HK-2 (cell line): ENCODE results near the gene ENTPD7.
"Not testable (repeated sequence)": the region's sequence is repeated elsewhere in the genome, so short reads cannot be mapped to it uniquely, and the experiment has no call there.

Experiments used
- DNase-seq: peaks from one replicate; pipeline ENCODE4 v3.0.0-alpha.2; 2018; ENCODE audit not compliant: unreplicated experiment

Gene ENTPD7

GRCh38 chr10:99685597-99685967 is 26.3 kb downstream of the ENTPD7 start:
- DNase-seq: no peak

GRCh38 chr10:99689461-99689860 is 30.2 kb downstream of the ENTPD7 start:
- DNase-seq: no peak

- no peak for DNase-seq
Observed at GRCh38 chr10:99693933-99694583, 34.7 kb downstream of the ENTPD7 start.

- no peak for DNase-seq
Observed at GRCh38 chr10:99695761-99696160, 36.5 kb downstream of the ENTPD7 start.

- no peak for DNase-seq
Observed at GRCh38 chr10:99698504-99699080, 39.3 kb downstream of the ENTPD7 start.

GRCh38 chr10:99700649-99701048 is 41.3 kb downstream of the ENTPD7 start:
- DNase-seq: no peak

- no peak for DNase-seq
Observed at GRCh38 chr10:99708428-99709012, 49.2 kb downstream of the ENTPD7 start.

GRCh38 chr10:99709480-99710229 is 50.3 kb downstream of the ENTPD7 start:
- DNase-seq: no peak

GRCh38 chr10:99711129-99711719 is 51.9 kb downstream of the ENTPD7 start:
- no peak for DNase-seq

GRCh38 chr10:99714446-99714845 is 55.1 kb downstream of the ENTPD7 start:
- no peak for DNase-seq

- DNase-seq: no peak
Observed at GRCh38 chr10:99720387-99720786, 61.1 kb downstream of the ENTPD7 start.

GRCh38 chr10:99730026-99730425 is 70.7 kb downstream of the ENTPD7 start:
- DNase-seq: peak; percentile 33

- DNase-seq: no peak
Observed at GRCh38 chr10:99731306-99732032, 72.2 kb downstream of the ENTPD7 start.

GRCh38 chr10:99732033-99732842 is 72.9 kb downstream of the ENTPD7 start, which contains the start of the genes COX15 and CUTC:
Gene COX15, minus strand, starts transcription at chr10:99732127. Its CDS starts 78 bp downstream, at chr10:99732049.
Gene CUTC, plus strand, starts transcription at chr10:99732234. Its CDS starts 115 bp downstream, at chr10:99732349.
- peak; percentile 98 for DNase-seq

GRCh38 chr10:99733366-99733765 is 74.1 kb downstream of the ENTPD7 start:
- DNase-seq: no peak

- DNase-seq: not testable (repeated sequence)
Observed at GRCh38 chr10:99734111-99734510, 74.8 kb downstream of the ENTPD7 start.

- no peak for DNase-seq
Observed at GRCh38 chr10:99740260-99740659, 81.0 kb downstream of the ENTPD7 start.

- DNase-seq: no peak
Observed at GRCh38 chr10:99740933-99741559, 81.7 kb downstream of the ENTPD7 start.

- DNase-seq: no peak
Observed at GRCh38 chr10:99742254-99742653, 82.9 kb downstream of the ENTPD7 start.

GRCh38 chr10:99742701-99743100 is 83.4 kb downstream of the ENTPD7 start:
- DNase-seq: no peak
